GM23248 (cell line): ENCODE data around the gene PXK. TPM values are rescaled to one million over a fixed set of nuclear protein-coding genes. Genes with fewer than 3 reads are reported as not detected.

Experiments used
- DNase-seq: peaks from one replicate; pipeline ENCODE4 v3.0.0-alpha.2; 2015
- H2AFZ ChIP-seq: fragments of 200-600 bp; sonication (generic); 2 replicates; pipeline ENCODE4 v1.6.1; 2016; ENCODE audit warnings: antibody characterized with exemption
- H3F3A ChIP-seq: fragments of 200-600 bp; sonication (generic); 2 replicates; pipeline ENCODE4 v1.6.1; 2016; ENCODE audit warnings: mild to moderate bottlenecking, antibody characterized with exemption, mixed run types; ENCODE audit not compliant: insufficient read depth
- H3K27ac ChIP-seq: fragments of 200-600 bp; sonication (generic); 2 replicates; pipeline ENCODE4 v1.5.1; 2016; ENCODE audit warnings: mild to moderate bottlenecking
- H3K27me3 ChIP-seq: fragments of 200-600 bp; sonication (generic); replicated peaks from 2 replicates; pipeline ENCODE4 v1.6.1; 2016; ENCODE audit warnings: mild to moderate bottlenecking; ENCODE audit not compliant: insufficient read depth
- H3K36me3 ChIP-seq: fragments of 200-600 bp; sonication (generic); 2 replicates; pipeline ENCODE4 v1.6.1; 2016; ENCODE audit warnings: low read depth, mild to moderate bottlenecking
- H3K4me1 ChIP-seq: fragments of 200-600 bp; sonication (generic); 2 replicates; pipeline ENCODE4 v1.6.1; 2016; ENCODE audit warnings: mild to moderate bottlenecking; ENCODE audit not compliant: insufficient read depth
- H3K4me2 ChIP-seq: fragments of 200-600 bp; sonication (generic); one replicate; pipeline ENCODE4 v1.6.1; 2016; ENCODE audit warnings: mild to moderate bottlenecking; ENCODE audit not compliant: unreplicated experiment
- H3K4me3 ChIP-seq: fragments of 200-600 bp; sonication (generic); 2 replicates; pipeline ENCODE4 v1.5.1; 2016; ENCODE audit warnings: mild to moderate bottlenecking
- H3K79me2 ChIP-seq: fragments of 200-600 bp; sonication (generic); 2 replicates; pipeline ENCODE4 v1.6.1; 2016; ENCODE audit warnings: mild to moderate bottlenecking; ENCODE audit not compliant: insufficient read depth
- H3K9ac ChIP-seq: fragments of 200-600 bp; sonication (generic); 2 replicates; pipeline ENCODE4 v1.6.1; 2016; ENCODE audit warnings: mild to moderate bottlenecking
- H3K9me2 ChIP-seq: fragments of 200-600 bp; sonication (generic); 2 replicates; pipeline ENCODE4 v1.6.1; 2016; ENCODE audit warnings: mixed run types, mild to moderate bottlenecking, moderate library complexity; ENCODE audit not compliant: insufficient read depth
- H3K9me3 ChIP-seq: fragments of 200-600 bp; sonication (generic); one replicate; pipeline ENCODE4 v1.6.1; 2017; ENCODE audit warnings: low read depth
- H4K20me1 ChIP-seq: fragments of 200-600 bp; sonication (generic); 2 replicates; pipeline ENCODE4 v1.6.0; 2016; ENCODE audit not compliant: insufficient read depth
- EZH2 ChIP-seq: fragments of 200-600 bp; sonication (generic); IDR thresholded peaks from 2 replicates; pipeline ENCODE4 v1.6.1; 2018; ENCODE audit warnings: antibody characterized with exemption, mild to moderate bottlenecking; ENCODE audit not compliant: insufficient read depth, poor library complexity, severe bottlenecking
- EZH2phosphoT487 ChIP-seq: fragments of 200-600 bp; sonication (generic); IDR thresholded peaks from 2 replicates; pipeline ENCODE4 v1.6.1; 2018; ENCODE audit warnings: antibody characterized with exemption, moderate library complexity, mild to moderate bottlenecking, low read depth; ENCODE audit not compliant: insufficient read depth
- WGBS, 2 experiments: methylation state at CpG; one replicate each; pipeline ENCODE4 v1.1.6; 2015 to 2017; ENCODE audit warnings: low lambda C conversion rate in 2 of 2, low coverage in 1 of 2; ENCODE audit errors: missing lambda C conversion rate in 2 of 2; 5-methylcytosine and 5-hydroxymethylcytosine counted together
- in situ Hi-C: fragments of 300-500 bp; cut with MboI; formaldehyde crosslinking; loops from 2 replicates; pipeline ENCODE4 v1.15.0; 2020
- polyA plus RNA-seq: library from polyadenylated mRNA; unstranded; fragments of >200 nt; fragmentation: Nextera tagmentation; extraction: Ambion mirVana; gene quantifications from 2 replicates; pipeline ENCODE4 v1.2.1, GENCODE V29; 2016
- total RNA-seq: library from RNA; depleted of rRNA; stranded (reverse); fragments of >200 nt; shearing (Covaris generic); gene quantifications from 2 replicates; pipeline ENCODE4 v1.2.3, GENCODE V29; 2014

PXK gene
- total and polyA plus RNA-seq, 2 experiments from 2014 or later = 33.8 to 45.1 TPM

DNA sequence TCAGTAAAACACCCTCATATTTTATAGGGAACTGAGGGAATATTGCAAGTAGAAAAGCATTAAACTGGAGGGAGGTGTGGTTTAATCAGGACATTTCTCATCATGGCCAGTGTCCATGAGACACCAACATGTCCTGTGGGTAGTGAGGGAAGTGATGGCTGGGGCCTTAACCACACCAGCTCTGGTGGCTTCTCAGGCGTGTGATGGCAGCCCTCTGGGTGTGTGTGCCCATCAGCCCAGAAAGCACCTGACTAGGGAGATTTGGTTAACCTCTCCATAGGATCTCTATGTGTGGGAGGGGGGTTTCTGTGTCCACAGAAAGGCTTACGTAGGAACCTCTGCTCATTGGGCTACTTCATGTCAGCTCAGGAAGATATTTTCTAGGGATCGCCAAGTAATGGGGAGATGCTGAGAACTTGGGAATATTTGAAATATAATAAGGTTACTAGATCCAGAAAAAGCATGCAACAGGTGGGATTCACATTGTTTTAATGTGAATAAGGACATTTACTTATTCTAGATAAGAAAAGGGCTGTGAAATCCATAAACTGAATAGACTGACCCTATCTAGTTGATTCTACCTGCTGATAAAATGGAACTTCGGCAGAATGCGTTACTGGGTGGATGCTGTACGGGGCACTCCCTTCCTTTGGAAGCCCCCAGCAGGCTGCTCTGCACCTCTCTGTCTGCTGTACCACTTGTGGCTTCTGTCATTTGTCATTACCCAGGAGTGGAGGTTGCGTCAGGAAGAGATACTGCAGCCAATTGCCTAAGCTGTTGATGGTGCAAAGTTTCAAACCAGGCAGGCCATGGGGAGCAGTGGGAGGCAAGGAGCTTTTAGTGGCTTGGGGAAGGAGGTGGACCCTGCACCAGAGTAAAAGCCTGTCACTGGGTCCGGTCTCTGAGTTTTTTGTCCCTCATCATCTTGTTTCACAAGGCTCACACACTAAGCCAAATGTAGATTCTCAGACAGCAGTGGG, 79.4 kb downstream of the PXK start:
- Histone ChIP-seq H3K79me2 (no peaks in the 10 kb centered on the region), H3K27ac (no peak overlapping the region), H3K4me1 (0 out of 2 replicates have a peak, but pooled peaks cover 3% of the 10 kb centered on the region), H3K9ac (no peak overlapping the region), H3K9me3 (no peaks in the 10 kb centered on the region), H3K4me3 (no peak overlapping the region), H3K36me3 (peaks cover 25% of the 10 kb centered on the region; the same call in 1 of the 2 replicates), H2AFZ (no peak overlapping the region), H3F3A (no peaks in the 10 kb centered on the region), H4K20me1 (no peaks in the 10 kb centered on the region), H3K9me2 (no peaks in the 10 kb centered on the region), H3K27me3 (no peaks in the 10 kb centered on the region), H3K4me2 (no peak overlapping the region)
- no peak for DNase-seq
- 92% methylated on average over 8 of the region's 8 CpGs for WGBS, 2 experiments
- in situ Hi-C loops = no loop called here
- TF ChIP-seq EZH2phosphoT487 (no peak), EZH2 (no peak)

DNA sequence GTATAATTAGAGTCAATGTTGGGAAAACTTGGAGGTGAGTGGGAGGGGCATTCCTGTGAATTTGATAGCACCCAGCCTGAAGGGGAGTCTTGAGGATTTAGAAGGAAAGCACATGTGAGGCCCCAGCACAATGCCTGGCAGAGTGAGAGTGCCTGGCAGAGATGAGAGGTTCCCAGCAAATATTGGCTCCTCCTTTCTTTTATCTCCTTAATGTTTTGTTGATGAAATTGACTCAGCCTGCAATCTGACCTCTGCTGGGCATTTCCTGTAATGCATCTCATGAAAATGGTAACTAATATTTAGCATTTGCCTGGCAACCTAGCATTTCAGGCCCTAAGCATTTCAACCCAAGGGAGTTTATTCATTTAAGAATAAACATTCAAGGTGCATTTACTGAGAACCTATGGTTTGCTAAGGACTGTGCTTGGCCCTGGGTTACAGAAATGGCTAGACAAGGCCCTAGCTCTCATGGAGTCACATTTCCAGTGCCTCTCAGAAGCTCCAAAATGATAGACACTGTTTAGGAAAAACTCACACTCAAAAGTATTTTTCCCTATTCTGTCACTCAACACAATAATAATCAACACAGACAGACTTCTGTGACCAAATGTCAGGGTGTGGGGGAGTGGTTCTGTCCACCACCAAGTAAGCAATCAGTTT, 82.0 kb downstream of the PXK start:
- Histone ChIP-seq H3K27ac (no peak overlapping the region), H3K4me1 (peaks cover 3% of the 10 kb centered on the region; the same call in 1 of the 2 replicates), H4K20me1 (no peaks in the 10 kb centered on the region), H3K4me2 (no peak overlapping the region), H3K79me2 (no peaks in the 10 kb centered on the region), H2AFZ (no peak overlapping the region), H3K4me3 (no peak overlapping the region), H3K36me3 (peaks cover 13% of the 10 kb centered on the region; the same call in 1 of the 2 replicates), H3F3A (0 out of 2 replicates have a peak, but pooled peaks cover 5% of the 10 kb centered on the region), H3K9me3 (no peaks in the 10 kb centered on the region), H3K9ac (peak overlapping the region; percentile 26; the same call in 1 of the 2 replicates), H3K9me2 (no peaks in the 10 kb centered on the region), H3K27me3 (no peaks in the 10 kb centered on the region)
- no peak for TF ChIP-seq EZH2phosphoT487
- TF ChIP-seq EZH2 = no peak
- in situ Hi-C loops = no loop called here
- peak; percentile 80 for DNase-seq

DNA sequence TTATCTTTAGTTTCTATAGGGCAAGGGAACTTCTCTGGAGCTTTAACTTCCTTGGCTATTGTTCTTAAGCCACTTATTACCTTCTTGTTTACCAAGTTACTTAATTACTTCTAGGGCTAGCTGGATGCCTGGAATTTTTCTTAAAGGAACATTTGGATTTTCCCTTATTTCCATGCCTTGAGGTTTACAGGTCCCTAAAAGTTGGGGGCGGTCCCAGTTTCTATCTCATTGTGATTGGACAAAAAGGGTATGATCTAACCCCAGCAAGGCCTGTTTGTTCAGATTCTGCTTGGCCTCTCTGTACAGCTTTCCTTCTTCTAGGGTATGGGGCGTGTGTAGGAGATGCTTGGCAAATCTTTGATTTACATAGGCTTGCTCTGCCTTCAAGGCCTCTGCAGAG, 83.5 kb downstream of the PXK start:
- H3K9me2 ChIP-seq = no peaks in the 10 kb centered on the region
- in situ Hi-C loops = no loop called here
- TF ChIP-seq EZH2phosphoT487 = no peak
- TF ChIP-seq EZH2 = no peak
- H3K79me2 ChIP-seq = no peaks in the 10 kb centered on the region
- H3K4me2 ChIP-seq = no peak overlapping the region
- H3K4me1 ChIP-seq = peaks cover 7% of the 10 kb centered on the region; the same call in 1 of the 2 replicates
- no peak overlapping the region for H3K27ac ChIP-seq
- no peak overlapping the region for H2AFZ ChIP-seq
- 0 out of 2 replicates have a peak, but pooled peaks cover 5% of the 10 kb centered on the region for H3K36me3 ChIP-seq
- peaks cover 20% of the 10 kb centered on the region for H3F3A ChIP-seq
- 96 to 100% methylated on average over 2 of the region's 2 CpGs for WGBS, 2 experiments
- no peaks in the 10 kb centered on the region for H3K27me3 ChIP-seq
- H3K9ac ChIP-seq = no peak overlapping the region
- H4K20me1 ChIP-seq = no peaks in the 10 kb centered on the region
- no peaks in the 10 kb centered on the region for H3K9me3 ChIP-seq
- H3K4me3 ChIP-seq = no peak overlapping the region
- DNase-seq = no peak

DNA sequence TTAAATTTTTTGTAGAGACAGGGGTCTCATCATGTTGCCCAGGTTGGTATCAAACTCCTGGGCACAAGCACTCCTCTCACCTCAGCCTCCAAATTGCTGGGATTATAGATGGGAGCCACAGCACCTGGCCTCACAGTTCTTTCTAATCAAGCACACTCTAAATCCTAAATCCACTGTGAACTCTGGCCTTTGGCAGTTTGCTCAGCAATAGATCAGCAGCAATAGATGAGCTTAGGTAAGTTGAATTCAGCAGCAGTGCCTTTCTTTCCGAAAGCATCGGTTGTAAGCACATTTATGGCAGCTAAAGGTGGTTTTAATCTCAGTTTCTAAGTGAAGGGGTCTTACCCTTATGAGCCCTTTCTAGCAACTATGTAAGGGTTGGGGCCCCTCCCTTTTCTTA, 84.4 kb downstream of the PXK start:
- Histone ChIP-seq H3K9me2 (no peaks in the 10 kb centered on the region), H3K36me3 (no peaks in the 10 kb centered on the region), H3K9me3 (no peaks in the 10 kb centered on the region), H2AFZ (no peak overlapping the region), H3K27ac (no peak overlapping the region), H3K9ac (no peak overlapping the region), H4K20me1 (no peaks in the 10 kb centered on the region), H3F3A (peaks cover 20% of the 10 kb centered on the region), H3K79me2 (no peaks in the 10 kb centered on the region), H3K4me1 (peaks cover 7% of the 10 kb centered on the region; the same call in 1 of the 2 replicates), H3K4me2 (no peak overlapping the region), H3K4me3 (no peak overlapping the region), H3K27me3 (no peaks in the 10 kb centered on the region)
- TF ChIP-seq EZH2phosphoT487 = no peak
- no peak for TF ChIP-seq EZH2
- WGBS, 2 experiments = 72 to 84% methylated on average over 2 of the region's 2 CpGs
- no peak for DNase-seq
- in situ Hi-C loops = no loop called here
